Chondrocyte (in vitro differentiated cells): ENCODE data around the gene ZNF175. TPM values are rescaled to one million over a fixed set of nuclear protein-coding genes. Genes with fewer than 3 reads are reported as not detected.
A peak's percentile ranks its signal among the peaks of the same experiment; 100 is the strongest.

ENCODE experiments used
- DNase-seq: peaks from one replicate; pipeline ENCODE4 v3.0.0; 2021; ENCODE audit warnings: mixed read lengths, low spot score
- H3K27ac Mint-ChIP-seq: one replicate; pipeline ENCODE4 v1.8.0; 2021; ENCODE audit warnings: mild to moderate bottlenecking, moderate library complexity, mixed read lengths; ENCODE audit not compliant: unreplicated experiment
- H3K27me3 Mint-ChIP-seq: 2 replicates; pipeline ENCODE4 v1.8.0; 2021; ENCODE audit warnings: low read depth, mixed read lengths
- H3K36me3 Mint-ChIP-seq: 2 replicates; pipeline ENCODE4 v1.8.0; 2021; ENCODE audit warnings: low read depth, mixed read lengths
- H3K4me1 Mint-ChIP-seq: 2 replicates; pipeline ENCODE4 v1.8.0; 2021; ENCODE audit warnings: low read depth, mild to moderate bottlenecking, mixed read lengths
- H3K4me3 Mint-ChIP-seq: one replicate; pipeline ENCODE4 v1.8.0; 2021; ENCODE audit warnings: mild to moderate bottlenecking, moderate library complexity, mixed read lengths; ENCODE audit not compliant: unreplicated experiment
- H3K9me3 Mint-ChIP-seq: 2 replicates; pipeline ENCODE4 v1.8.0; 2021; ENCODE audit warnings: low read depth, mixed read lengths
- long read RNA-seq: library from polyadenylated mRNA; stranded (forward); transcript quantifications from one replicate; pipeline ENCODE4 v2.0.0, GENCODE V29; 2021
- total RNA-seq: library from RNA; stranded (reverse); gene quantifications from 3 replicates; pipeline ENCODE4 v1.2.1, GENCODE V29; 2021
- TF ChIP-seq, protein P1 (sequence below): fragments of 200-600 bp; sonication (generic); IDR thresholded peaks from 2 replicates; pipeline ENCODE4 v1.5.0; 2021; ENCODE audit warnings: antibody characterized with exemption, mild to moderate bottlenecking, moderate library complexity

ZNF175 gene
- 6.3 to 14.3 TPM (median 8.9 TPM) in 3 replicates for total RNA-seq
- long read RNA-seq = 0 reads

GRCh38 chr19:51570962-51571575 is at the start of gene ZNF175:
TSS of gene ZNF175 (plus strand) at chr19:51571283. CDS start at chr19:51573330, 2,047 bp downstream.
- Mint-ChIP-seq H3K36me3 (peaks cover 7% of the 10 kb centered on the region), H3K4me3 (peak within 1 kb of the TSS; percentile 94), H3K27ac (peak within 1 kb of the TSS; percentile 92), H3K9me3 (no peaks in the 10 kb centered on the region), H3K27me3 (peaks cover 24% of the 10 kb centered on the region), H3K4me1 (peaks cover 24% of the 10 kb centered on the region)
- no peak for DNase-seq
- TF ChIP-seq, protein P1, sequence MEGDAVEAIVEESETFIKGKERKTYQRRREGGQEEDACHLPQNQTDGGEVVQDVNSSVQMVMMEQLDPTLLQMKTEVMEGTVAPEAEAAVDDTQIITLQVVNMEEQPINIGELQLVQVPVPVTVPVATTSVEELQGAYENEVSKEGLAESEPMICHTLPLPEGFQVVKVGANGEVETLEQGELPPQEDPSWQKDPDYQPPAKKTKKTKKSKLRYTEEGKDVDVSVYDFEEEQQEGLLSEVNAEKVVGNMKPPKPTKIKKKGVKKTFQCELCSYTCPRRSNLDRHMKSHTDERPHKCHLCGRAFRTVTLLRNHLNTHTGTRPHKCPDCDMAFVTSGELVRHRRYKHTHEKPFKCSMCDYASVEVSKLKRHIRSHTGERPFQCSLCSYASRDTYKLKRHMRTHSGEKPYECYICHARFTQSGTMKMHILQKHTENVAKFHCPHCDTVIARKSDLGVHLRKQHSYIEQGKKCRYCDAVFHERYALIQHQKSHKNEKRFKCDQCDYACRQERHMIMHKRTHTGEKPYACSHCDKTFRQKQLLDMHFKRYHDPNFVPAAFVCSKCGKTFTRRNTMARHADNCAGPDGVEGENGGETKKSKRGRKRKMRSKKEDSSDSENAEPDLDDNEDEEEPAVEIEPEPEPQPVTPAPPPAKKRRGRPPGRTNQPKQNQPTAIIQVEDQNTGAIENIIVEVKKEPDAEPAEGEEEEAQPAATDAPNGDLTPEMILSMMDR = no peak

DNA sequence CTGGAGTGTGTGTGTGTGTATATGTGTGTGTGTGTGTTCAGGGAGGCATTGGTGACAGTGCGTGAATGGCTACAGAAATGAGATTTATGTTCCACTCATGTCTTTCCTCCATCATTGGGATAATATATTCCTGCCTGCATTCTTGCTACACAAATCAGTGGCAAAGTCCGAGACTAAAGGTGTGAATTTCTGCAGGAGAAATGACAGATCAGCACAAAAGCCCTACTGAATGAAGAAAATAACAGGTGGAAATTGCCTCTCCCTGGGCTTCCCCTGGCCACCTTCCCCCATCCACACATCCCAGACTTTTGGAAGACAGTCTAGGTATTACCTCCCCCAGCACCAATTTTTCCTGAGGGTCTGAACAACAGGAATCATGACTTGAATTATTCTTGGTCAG is 49.7 kb upstream of the ZNF175 start:
- no peak for DNase-seq
- H3K27me3 Mint-ChIP-seq = peaks cover 2% of the 10 kb centered on the region
- peaks cover 14% of the 10 kb centered on the region for H3K9me3 Mint-ChIP-seq
- no peaks in the 10 kb centered on the region for H3K36me3 Mint-ChIP-seq
- TF ChIP-seq, protein P1 = no peak
- H3K27ac Mint-ChIP-seq = no peak overlapping the region
- H3K4me1 Mint-ChIP-seq = no peaks in the 10 kb centered on the region
- H3K4me3 Mint-ChIP-seq = no peak overlapping the region

DNA sequence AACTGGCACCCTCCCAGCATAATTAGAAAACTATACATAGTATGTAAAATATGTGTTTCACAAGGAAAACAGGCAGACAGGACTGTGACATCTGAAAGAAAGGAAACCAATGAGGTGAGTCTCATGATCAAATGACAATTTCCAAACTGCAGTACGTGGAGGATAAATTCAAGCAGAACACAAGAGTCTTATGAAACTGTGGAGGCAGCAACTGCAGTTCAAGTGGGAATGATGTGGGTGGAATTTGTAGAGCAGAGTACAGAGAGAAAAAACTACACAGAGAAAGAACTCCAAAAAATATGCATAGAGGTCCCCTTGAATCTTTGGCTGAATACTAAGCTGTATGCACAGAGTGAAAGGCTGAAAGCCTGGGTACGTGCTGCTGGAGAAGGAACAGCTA is 49.3 kb upstream of the ZNF175 start:
- peaks cover 2% of the 10 kb centered on the region for H3K27me3 Mint-ChIP-seq
- TF ChIP-seq, protein P1 = no peak
- peaks cover 14% of the 10 kb centered on the region for H3K9me3 Mint-ChIP-seq
- no peak overlapping the region for H3K4me3 Mint-ChIP-seq
- no peaks in the 10 kb centered on the region for H3K4me1 Mint-ChIP-seq
- H3K27ac Mint-ChIP-seq = no peak overlapping the region
- no peaks in the 10 kb centered on the region for H3K36me3 Mint-ChIP-seq
- DNase-seq = no peak

GRCh38 chr19:51524666-51525264 is 46.3 kb upstream of the ZNF175 start:
- no peaks in the 10 kb centered on the region for H3K27me3 Mint-ChIP-seq
- TF ChIP-seq, protein P1 = no peak
- no peaks in the 10 kb centered on the region for H3K4me1 Mint-ChIP-seq
- peaks cover 11% of the 10 kb centered on the region for H3K9me3 Mint-ChIP-seq
- peak; percentile 46 for DNase-seq
- no peak overlapping the region for H3K27ac Mint-ChIP-seq
- no peaks in the 10 kb centered on the region for H3K36me3 Mint-ChIP-seq
- no peak overlapping the region for H3K4me3 Mint-ChIP-seq

DNA sequence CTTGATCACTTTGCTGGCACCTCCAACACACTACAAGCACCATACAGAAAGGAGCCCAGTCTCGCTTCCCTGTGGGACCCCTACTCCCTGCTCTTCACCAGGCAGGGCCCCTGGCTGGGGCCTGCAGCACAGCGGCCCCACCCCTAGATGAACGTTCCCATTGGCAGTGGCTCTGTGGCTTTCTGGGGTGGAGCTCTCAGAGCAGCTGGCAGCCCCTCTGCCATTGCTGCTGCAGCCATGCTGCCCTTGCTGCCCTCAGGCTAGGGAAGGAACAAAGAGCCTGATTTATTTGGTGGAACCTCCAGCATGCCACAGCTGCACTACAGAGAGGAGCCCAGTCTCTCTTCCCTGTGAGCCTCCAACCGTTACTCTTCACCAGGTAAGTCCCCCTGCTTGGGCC is 45.4 kb upstream of the ZNF175 start:
- H3K9me3 Mint-ChIP-seq = peaks cover 11% of the 10 kb centered on the region
- no peaks in the 10 kb centered on the region for H3K27me3 Mint-ChIP-seq

More for the DNA sequence above, 45.4 kb upstream of the ZNF175 start:
- no peaks in the 10 kb centered on the region for H3K4me1 Mint-ChIP-seq
- no peak overlapping the region for H3K4me3 Mint-ChIP-seq
- no peaks in the 10 kb centered on the region for H3K36me3 Mint-ChIP-seq
- peak; percentile 63 for DNase-seq
- no peak overlapping the region for H3K27ac Mint-ChIP-seq
- TF ChIP-seq, protein P1 = no peak
